Muscle of leg (tissue), 11 donors: ENCODE measurements around the gene ARMH4. TPM values are rescaled to one million over a fixed set of nuclear protein-coding genes. Genes with fewer than 3 reads are reported as not detected.

ENCODE experiments used
- DNase-seq: peaks from one replicate; pipeline ENCODE4 v3.0.0; 2013
- H3K27ac ChIP-seq: one replicate; pipeline ENCODE4 v1.5.1; 2013; ENCODE audit warnings: mild to moderate bottlenecking, low read length, control low read depth
- H3K27me3 ChIP-seq: one replicate; pipeline ENCODE4 v1.6.1; 2013; ENCODE audit warnings: low read length; ENCODE audit not compliant: control insufficient read depth, insufficient read depth
- H3K36me3 ChIP-seq: one replicate; pipeline ENCODE4 v1.6.1; 2013; ENCODE audit warnings: low read length; ENCODE audit not compliant: control insufficient read depth, insufficient read depth
- H3K4me1 ChIP-seq: one replicate; pipeline ENCODE4 v1.6.1; 2013; ENCODE audit warnings: low read length; ENCODE audit not compliant: control insufficient read depth, insufficient read depth
- H3K4me3 ChIP-seq: one replicate; pipeline ENCODE4 v1.5.1; 2013; ENCODE audit warnings: low read length, control low read depth
- H3K9me3 ChIP-seq: replicated peaks from 2 replicates; pipeline ENCODE4 v1.6.1; 2013; ENCODE audit warnings: low read depth, low read length; ENCODE audit not compliant: control insufficient read depth
- WGBS: methylation state at CpG from one replicate; pipeline ENCODE4 v1.1.5; 2013; ENCODE audit warnings: missing lambda C conversion rate; ENCODE audit not compliant: insufficient coverage; 5-methylcytosine and 5-hydroxymethylcytosine counted together
- polyA plus RNA-seq, 8 donors: library from polyadenylated mRNA; unstranded; fragments of 120-200 nt; gene quantifications; one replicate each; pipeline versions ENCODE4 v1.2.1 to v1.2.3, GENCODE V29; 2013; ENCODE audit warnings: inconsistent platforms in 1 of 8, low replicate concordance in 1 of 8; ENCODE audit not compliant: insufficient read length in 8 of 8, insufficient read depth in 1 of 8
- total RNA-seq: library from RNA; stranded (reverse); fragments of 120-200 nt; gene quantifications from one replicate; pipeline ENCODE4 v1.2.4, GENCODE V29; 2013

The ARMH4 gene
- total and polyA plus RNA-seq, 9 donors, result 4.8 to 17.6 (median 8.8) TPM

- no peak overlapping the region for H3K27ac ChIP-seq
- no peaks in the 10 kb centered on the region for H3K27me3 ChIP-seq
- no peaks in the 10 kb centered on the region for H3K9me3 ChIP-seq
- no peak overlapping the region for H3K4me3 ChIP-seq
- no peaks in the 10 kb centered on the region for H3K4me1 ChIP-seq
- H3K36me3 ChIP-seq, result no peaks in the 10 kb centered on the region
- 61% methylated on average over 2 of the region's 3 CpGs for WGBS
- no peak for DNase-seq
These were observed 40.0 kb upstream of the ARMH4 start for GRCh38 chr14:58191763-58192601.

- Histone ChIP-seq H3K9me3 (no peaks in the 10 kb centered on the region), H3K36me3 (no peaks in the 10 kb centered on the region), H3K4me3 (no peak overlapping the region), H3K4me1 (no peaks in the 10 kb centered on the region), H3K27ac (no peak overlapping the region), H3K27me3 (no peaks in the 10 kb centered on the region)
- DNase-seq, result no peak
- no CpG with 5 or more reads among the region's 2 CpGs for WGBS
These were observed 37.2 kb upstream of the ARMH4 start for GRCh38 chr14:58189176-58189575.

GRCh38 chr14:58177125-58177524 is 25.1 kb upstream of the ARMH4 start:
- Histone ChIP-seq H3K36me3 (no peaks in the 10 kb centered on the region), H3K27ac (no peak overlapping the region), H3K4me3 (no peak overlapping the region), H3K4me1 (no peaks in the 10 kb centered on the region), H3K9me3 (no peaks in the 10 kb centered on the region), H3K27me3 (peaks cover 2% of the 10 kb centered on the region)
- DNase-seq, result no peak
- 78% methylated on average over 3 of the region's 5 CpGs for WGBS

GRCh38 chr14:58171090-58171489 is 19.1 kb upstream of the ARMH4 start:
- Histone ChIP-seq H3K9me3 (no peaks in the 10 kb centered on the region), H3K4me3 (no peak overlapping the region), H3K27me3 (no peaks in the 10 kb centered on the region), H3K36me3 (no peaks in the 10 kb centered on the region), H3K27ac (no peak overlapping the region), H3K4me1 (peaks cover 2% of the 10 kb centered on the region)
- WGBS, result 25% methylated on average over 5 of the region's 6 CpGs
- peak; percentile 55 for DNase-seq

GRCh38 chr14:58167891-58168290 is 15.9 kb upstream of the ARMH4 start:
- H3K36me3 ChIP-seq, result no peaks in the 10 kb centered on the region
- H3K9me3 ChIP-seq, result no peaks in the 10 kb centered on the region
- no peak overlapping the region for H3K27ac ChIP-seq
- no peak overlapping the region for H3K4me3 ChIP-seq
- H3K4me1 ChIP-seq, result peaks cover 2% of the 10 kb centered on the region
- H3K27me3 ChIP-seq, result no peaks in the 10 kb centered on the region
- 76% methylated on average over 3 of the region's 5 CpGs for WGBS
- no peak for DNase-seq

GRCh38 chr14:58167057-58167456 is 15.0 kb upstream of the ARMH4 start:
- Histone ChIP-seq H3K9me3 (no peaks in the 10 kb centered on the region), H3K27ac (no peak overlapping the region), H3K4me3 (no peak overlapping the region), H3K27me3 (no peaks in the 10 kb centered on the region), H3K4me1 (peaks cover 2% of the 10 kb centered on the region), H3K36me3 (no peaks in the 10 kb centered on the region)
- no peak for DNase-seq
- 29% methylated on average over 1 of the region's 1 CpG for WGBS

GRCh38 chr14:58166005-58166983 is 14.3 kb upstream of the ARMH4 start:
- peaks cover 2% of the 10 kb centered on the region for H3K4me1 ChIP-seq
- DNase-seq, result peak; percentile 87
- H3K27me3 ChIP-seq, result no peaks in the 10 kb centered on the region
- H3K36me3 ChIP-seq, result no peaks in the 10 kb centered on the region
- 73% methylated on average over 4 of the region's 10 CpGs for WGBS
- H3K4me3 ChIP-seq, result no peak overlapping the region
- H3K9me3 ChIP-seq, result no peaks in the 10 kb centered on the region
- no peak overlapping the region for H3K27ac ChIP-seq

GRCh38 chr14:58160561-58160960 is 8.5 kb upstream of the ARMH4 start:
- no peak for DNase-seq
- Histone ChIP-seq H3K36me3 (no peaks in the 10 kb centered on the region), H3K9me3 (no peaks in the 10 kb centered on the region), H3K27ac (no peak overlapping the region), H3K4me1 (no peaks in the 10 kb centered on the region), H3K27me3 (no peaks in the 10 kb centered on the region), H3K4me3 (no peak overlapping the region)

- H3K27me3 ChIP-seq, result peaks cover 20% of the 10 kb centered on the region
- no peaks in the 10 kb centered on the region for H3K9me3 ChIP-seq
- H3K27ac ChIP-seq, result no peak overlapping the region
- peak overlapping the region; percentile 63 for H3K4me3 ChIP-seq
- WGBS, result under 1% methylated on average over 50 of the region's 56 CpGs
- DNase-seq, result peak; percentile 54
- H3K36me3 ChIP-seq, result no peaks in the 10 kb centered on the region
- H3K4me1 ChIP-seq, result peaks cover 8% of the 10 kb centered on the region
These were observed 640 bp downstream of the ARMH4 start for GRCh38 chr14:58151133-58152013.
